Tibial nerve (tissue), 4 donors: ENCODE measurements around the gene GMPR2.

ENCODE experiments used
- CTCF ChIP-seq, 5 experiments: fragments of 200-600 bp in 3 of 5; fragments of 450-650 bp in 2 of 5; sonication (generic) in 3 of 5; IDR thresholded peaks; one replicate each; pipeline ENCODE4 v1.5.1; 2016 to 2019; ENCODE audit warnings: antibody characterized with exemption in 5 of 5, mild to moderate bottlenecking in 3 of 5, moderate library complexity in 2 of 5
- EP300 ChIP-seq, 2 donors: sonication (generic); formaldehyde crosslinking; IDR thresholded peaks; one replicate each; pipeline ENCODE4 v1.6.1; 2017; ENCODE audit warnings: antibody characterized with exemption in 2 of 2, mild to moderate bottlenecking in 1 of 2
- POLR2A ChIP-seq, 2 donors: fragments of 450-650 bp; IDR thresholded peaks; one replicate each; pipeline ENCODE4 v1.6.1; 2017; ENCODE audit warnings: antibody characterized with exemption in 2 of 2, mild to moderate bottlenecking in 2 of 2, moderate library complexity in 2 of 2

- no peak for TF ChIP-seq CTCF (IDR thresholded peaks at IDR 0.05)
- no peak for TF ChIP-seq POLR2A (IDR thresholded peaks at IDR 0.05)
- no peak for TF ChIP-seq EP300 (IDR thresholded peaks at IDR 0.05)
Observed at GRCh38 chr14:24197056-24197450, 35.7 kb upstream of the GMPR2 start.
